Measurements from ENCODE around the gene NEURL2. TPM values are rescaled to one million over a fixed set of nuclear protein-coding genes. Genes with fewer than 3 reads are reported as not detected.

Gene NEURL2, protein sequence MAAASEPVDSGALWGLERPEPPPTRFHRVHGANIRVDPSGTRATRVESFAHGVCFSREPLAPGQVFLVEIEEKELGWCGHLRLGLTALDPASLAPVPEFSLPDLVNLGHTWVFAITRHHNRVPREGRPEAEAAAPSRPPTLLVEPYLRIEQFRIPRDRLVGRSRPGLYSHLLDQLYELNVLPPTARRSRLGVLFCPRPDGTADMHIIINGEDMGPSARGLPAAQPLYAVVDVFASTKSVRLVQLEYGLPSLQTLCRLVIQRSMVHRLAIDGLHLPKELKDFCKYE
- 13.0 TPM for total RNA-seq

- peak within 1 kb of the TSS; percentile 86 to 94 (median 89) for H3K9ac ChIP-seq (ENCODE audit: low read depth in 1 of 3, low read length in 3 of 3)
- peaks cover 43 to 55% (median 49%) of the 10 kb centered on the region in 3 donors for H3K36me3 ChIP-seq (ENCODE audit: control insufficient read depth in 3 of 3, insufficient read depth in 3 of 3, low read length in 3 of 3)
- H3K4me1 ChIP-seq (ENCODE audit: control insufficient read depth in 3 of 3, insufficient read depth in 3 of 3, low read length in 3 of 3) = peaks cover 36 to 51% (median 46%) of the 10 kb centered on the region in 3 donors
- peak within 1 kb of the TSS; percentile 75 to 92 (median 90) for H3K4me3 ChIP-seq (ENCODE audit: low read length in 3 of 3)
- H3K27me3 ChIP-seq (ENCODE audit: control insufficient read depth in 3 of 3, insufficient read depth in 3 of 3, low read length in 3 of 3) = no peaks in the 10 kb centered on the region
- H3K9me3 ChIP-seq (ENCODE audit: control insufficient read depth in 3 of 3, low read length in 3 of 3) = no peaks in the 10 kb centered on the region
- H3K27ac ChIP-seq (ENCODE audit: low read depth, low read length) = peak within 1 kb of the TSS; percentile 87
Observed at GRCh38 chr20:45890985-45891983, at the start of gene NEURL2, which contains the start of gene CTSA. NEURL2 (minus strand) TSS chr20:45891208; CDS start chr20:45890991, 217 bp downstream. CTSA (plus strand) TSS chr20:45891335; CDS start chr20:45891569, 234 bp downstream.

- H3K9me3 ChIP-seq (ENCODE audit: control insufficient read depth in 3 of 3, low read length in 3 of 3) = no peaks in the 10 kb centered on the region
Observed at GRCh38 chr20:45940469-45940868, 49.5 kb upstream of the NEURL2 start.

GRCh38 chr20:45940053-45940452 lies 49.0 kb upstream of the NEURL2 start:
- Histone ChIP-seq H3K27ac (ENCODE audit: low read depth, low read length) (no peak overlapping the region), H3K4me1 (ENCODE audit: control insufficient read depth in 3 of 3, insufficient read depth in 3 of 3, low read length in 3 of 3) (peaks cover 13 to 41% (median 17%) of the 10 kb centered on the region in 3 donors), H3K9ac (ENCODE audit: low read depth in 1 of 3, low read length in 3 of 3) (no peak overlapping the region), H3K27me3 (ENCODE audit: control insufficient read depth in 3 of 3, insufficient read depth in 3 of 3, low read length in 3 of 3) (no peaks in the 10 kb centered on the region), H3K9me3 (ENCODE audit: control insufficient read depth in 3 of 3, low read length in 3 of 3) (no peaks in the 10 kb centered on the region), H3K36me3 (ENCODE audit: control insufficient read depth in 3 of 3, insufficient read depth in 3 of 3, low read length in 3 of 3) (peaks cover 67 to 73% (median 70%) of the 10 kb centered on the region in 3 donors), H3K4me3 (ENCODE audit: low read length in 3 of 3) (no peak overlapping the region)

More at GRCh38 chr20:45940469-45940868, 49.5 kb upstream of the NEURL2 start:
- no peaks in the 10 kb centered on the region for H3K27me3 ChIP-seq (ENCODE audit: control insufficient read depth in 3 of 3, insufficient read depth in 3 of 3, low read length in 3 of 3)
- H3K36me3 ChIP-seq (ENCODE audit: control insufficient read depth in 3 of 3, insufficient read depth in 3 of 3, low read length in 3 of 3) = peaks cover 71 to 77% (median 74%) of the 10 kb centered on the region in 3 donors
- peaks cover 12 to 44% (median 17%) of the 10 kb centered on the region in 3 donors for H3K4me1 ChIP-seq (ENCODE audit: control insufficient read depth in 3 of 3, insufficient read depth in 3 of 3, low read length in 3 of 3)
- H3K4me3 ChIP-seq (ENCODE audit: low read length in 3 of 3) = no peak overlapping the region
- H3K9ac ChIP-seq (ENCODE audit: low read depth in 1 of 3, low read length in 3 of 3) = no peak overlapping the region
- no peak overlapping the region for H3K27ac ChIP-seq (ENCODE audit: low read depth, low read length)

GRCh38 chr20:45938727-45939438 lies 47.9 kb upstream of the NEURL2 start:
- Histone ChIP-seq H3K9ac (ENCODE audit: low read depth in 1 of 3, low read length in 3 of 3) (peak overlapping the region in 1 of 3 donors; percentile 16), H3K27me3 (ENCODE audit: control insufficient read depth in 3 of 3, insufficient read depth in 3 of 3, low read length in 3 of 3) (no peaks in the 10 kb centered on the region), H3K4me1 (ENCODE audit: control insufficient read depth in 3 of 3, insufficient read depth in 3 of 3, low read length in 3 of 3) (peaks cover 12 to 38% (median 14%) of the 10 kb centered on the region in 3 donors), H3K36me3 (ENCODE audit: control insufficient read depth in 3 of 3, insufficient read depth in 3 of 3, low read length in 3 of 3) (peaks cover 57 to 61% (median 58%) of the 10 kb centered on the region in 3 donors), H3K4me3 (ENCODE audit: low read length in 3 of 3) (no peak overlapping the region), H3K9me3 (ENCODE audit: control insufficient read depth in 3 of 3, low read length in 3 of 3) (no peaks in the 10 kb centered on the region), H3K27ac (ENCODE audit: low read depth, low read length) (no peak overlapping the region)

- peaks cover 46 to 50% (median 47%) of the 10 kb centered on the region in 3 donors for H3K36me3 ChIP-seq (ENCODE audit: control insufficient read depth in 3 of 3, insufficient read depth in 3 of 3, low read length in 3 of 3)
- H3K27ac ChIP-seq (ENCODE audit: low read depth, low read length) = no peak overlapping the region
- no peaks in the 10 kb centered on the region for H3K27me3 ChIP-seq (ENCODE audit: control insufficient read depth in 3 of 3, insufficient read depth in 3 of 3, low read length in 3 of 3)
- H3K4me1 ChIP-seq (ENCODE audit: control insufficient read depth in 3 of 3, insufficient read depth in 3 of 3, low read length in 3 of 3) = peaks cover 21 to 41% (median 23%) of the 10 kb centered on the region in 3 donors
- no peak overlapping the region for H3K4me3 ChIP-seq (ENCODE audit: low read length in 3 of 3)
- H3K9ac ChIP-seq (ENCODE audit: low read depth in 1 of 3, low read length in 3 of 3) = no peak overlapping the region
- H3K9me3 ChIP-seq (ENCODE audit: control insufficient read depth in 3 of 3, low read length in 3 of 3) = no peaks in the 10 kb centered on the region
Observed at GRCh38 chr20:45937765-45938164, 46.8 kb upstream of the NEURL2 start.

DNA sequence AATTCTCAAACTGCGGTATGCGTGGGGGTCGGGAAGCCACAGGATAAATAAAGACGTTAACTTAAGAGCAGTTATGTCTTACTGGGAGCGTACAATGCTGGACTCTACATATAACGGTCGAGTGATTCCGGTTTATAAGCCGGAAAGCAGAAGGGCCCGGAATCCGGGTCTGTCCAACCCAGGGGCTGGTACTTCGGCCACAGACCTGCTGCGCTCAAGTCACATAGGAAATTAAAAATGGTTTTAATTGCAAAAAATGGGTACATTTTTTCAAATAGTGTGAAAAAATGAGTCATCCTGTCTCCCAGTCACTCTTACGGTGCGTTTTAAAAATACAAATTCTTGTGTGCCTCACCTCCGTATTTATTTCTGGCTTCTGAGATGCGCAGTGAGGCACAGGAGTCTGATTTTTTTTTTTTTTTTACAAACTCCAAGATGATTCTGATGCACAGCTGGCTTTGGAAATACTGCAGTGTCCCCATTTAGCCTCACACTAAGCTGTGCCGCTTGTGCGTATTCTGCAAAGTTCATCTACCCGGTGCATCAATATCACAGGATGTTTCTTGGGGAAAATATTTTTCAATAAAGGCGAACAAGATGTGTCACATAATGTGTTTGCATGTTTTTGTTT lies 44.5 kb upstream of the NEURL2 start:
- H3K9ac ChIP-seq (ENCODE audit: low read depth in 1 of 3, low read length in 3 of 3) = peak overlapping the region; percentile 80 to 99 (median 90)
- H3K9me3 ChIP-seq (ENCODE audit: control insufficient read depth in 3 of 3, low read length in 3 of 3) = no peaks in the 10 kb centered on the region
- peak overlapping the region; percentile 77 to 100 (median 96) for H3K4me3 ChIP-seq (ENCODE audit: low read length in 3 of 3)
- H3K4me1 ChIP-seq (ENCODE audit: control insufficient read depth in 3 of 3, insufficient read depth in 3 of 3, low read length in 3 of 3) = peaks cover 21 to 41% (median 23%) of the 10 kb centered on the region in 3 donors
- H3K27ac ChIP-seq (ENCODE audit: low read depth, low read length) = peak overlapping the region; percentile 99
- no peaks in the 10 kb centered on the region for H3K27me3 ChIP-seq (ENCODE audit: control insufficient read depth in 3 of 3, insufficient read depth in 3 of 3, low read length in 3 of 3)
- peaks cover 30 to 34% (median 34%) of the 10 kb centered on the region in 3 donors for H3K36me3 ChIP-seq (ENCODE audit: control insufficient read depth in 3 of 3, insufficient read depth in 3 of 3, low read length in 3 of 3)

- Histone ChIP-seq H3K36me3 (ENCODE audit: control insufficient read depth in 3 of 3, insufficient read depth in 3 of 3, low read length in 3 of 3) (peaks cover 23 to 26% (median 26%) of the 10 kb centered on the region in 3 donors), H3K9me3 (ENCODE audit: control insufficient read depth in 3 of 3, low read length in 3 of 3) (no peaks in the 10 kb centered on the region), H3K4me3 (ENCODE audit: low read length in 3 of 3) (peak within 1 kb of the TSS; percentile 96 to 100 (median 99)), H3K4me1 (ENCODE audit: control insufficient read depth in 3 of 3, insufficient read depth in 3 of 3, low read length in 3 of 3) (peaks cover 21 to 41% (median 23%) of the 10 kb centered on the region in 3 donors), H3K27me3 (ENCODE audit: control insufficient read depth in 3 of 3, insufficient read depth in 3 of 3, low read length in 3 of 3) (no peaks in the 10 kb centered on the region), H3K27ac (ENCODE audit: low read depth, low read length) (peak within 1 kb of the TSS; percentile 99), H3K9ac (ENCODE audit: low read depth in 1 of 3, low read length in 3 of 3) (peak within 1 kb of the TSS; percentile 99 to 100 (median 99))
Observed at GRCh38 chr20:45934586-45935415, 43.8 kb upstream of the NEURL2 start, which contains the start of gene PCIF1. PCIF1 (plus strand) TSS chr20:45934683; CDS start chr20:45939000, 4,317 bp downstream.

- Histone ChIP-seq H3K9me3 (ENCODE audit: control insufficient read depth in 3 of 3, low read length in 3 of 3) (no peaks in the 10 kb centered on the region), H3K9ac (ENCODE audit: low read depth in 1 of 3, low read length in 3 of 3) (peak overlapping the region; percentile 99 to 100 (median 99)), H3K4me1 (ENCODE audit: control insufficient read depth in 3 of 3, insufficient read depth in 3 of 3, low read length in 3 of 3) (peaks cover 21 to 41% (median 23%) of the 10 kb centered on the region in 3 donors), H3K27ac (ENCODE audit: low read depth, low read length) (peak overlapping the region; percentile 99), H3K27me3 (ENCODE audit: control insufficient read depth in 3 of 3, insufficient read depth in 3 of 3, low read length in 3 of 3) (no peaks in the 10 kb centered on the region), H3K36me3 (ENCODE audit: control insufficient read depth in 3 of 3, insufficient read depth in 3 of 3, low read length in 3 of 3) (peaks cover 16 to 20% (median 20%) of the 10 kb centered on the region in 3 donors), H3K4me3 (ENCODE audit: low read length in 3 of 3) (peak overlapping the region; percentile 95 to 100 (median 99))
Observed at GRCh38 chr20:45934046-45934585, 43.1 kb upstream of the NEURL2 start.

Measured in skeletal muscle tissue (tissue), 4 donors.